ENCODE results near the gene KDM6B. TPM values are rescaled to one million over a fixed set of nuclear protein-coding genes. Genes with fewer than 3 reads are reported as not detected.

Gene KDM6B
- total RNA-seq, 1 donor from 2014 or later: 16.7 TPM

DNA sequence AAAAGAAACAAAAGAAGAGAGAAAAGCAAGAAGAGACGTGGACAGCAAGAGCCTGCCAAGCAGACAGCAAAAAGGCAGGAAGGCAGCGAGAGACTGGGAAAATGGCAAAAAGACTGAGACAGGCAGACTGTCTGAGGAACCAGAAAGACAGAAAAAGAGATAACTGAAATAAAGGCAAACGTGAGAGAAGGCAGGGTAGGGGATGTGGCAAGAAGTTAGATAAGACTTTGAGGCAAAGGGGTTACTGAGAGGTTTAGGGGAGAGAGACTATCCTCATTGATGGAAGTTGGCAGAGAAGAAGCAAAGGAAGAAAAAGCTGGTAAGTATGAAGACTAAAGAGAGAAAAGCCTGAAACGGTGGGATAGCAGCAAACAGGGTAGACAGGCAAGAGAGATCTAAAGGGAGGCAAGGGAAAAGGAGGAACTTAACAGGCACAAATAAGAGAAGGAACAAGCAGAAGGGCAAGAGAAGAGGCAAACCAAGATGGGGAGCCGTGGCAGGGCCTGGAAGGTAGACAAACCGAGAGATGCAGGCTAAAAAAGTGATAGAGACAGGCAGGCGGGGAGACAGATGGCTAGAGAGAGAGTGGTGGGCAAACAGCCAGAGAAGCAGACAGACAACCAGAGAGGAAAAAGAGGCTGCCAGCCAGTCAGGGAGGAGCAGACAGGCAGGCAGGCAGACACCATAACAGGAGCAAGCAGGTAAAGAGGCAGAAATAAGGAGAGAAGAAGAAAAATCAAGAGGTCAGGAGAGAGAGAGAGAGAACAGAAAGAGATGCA lies 47.4 kb downstream of the KDM6B start:
- no peak for ATAC-seq

DNA sequence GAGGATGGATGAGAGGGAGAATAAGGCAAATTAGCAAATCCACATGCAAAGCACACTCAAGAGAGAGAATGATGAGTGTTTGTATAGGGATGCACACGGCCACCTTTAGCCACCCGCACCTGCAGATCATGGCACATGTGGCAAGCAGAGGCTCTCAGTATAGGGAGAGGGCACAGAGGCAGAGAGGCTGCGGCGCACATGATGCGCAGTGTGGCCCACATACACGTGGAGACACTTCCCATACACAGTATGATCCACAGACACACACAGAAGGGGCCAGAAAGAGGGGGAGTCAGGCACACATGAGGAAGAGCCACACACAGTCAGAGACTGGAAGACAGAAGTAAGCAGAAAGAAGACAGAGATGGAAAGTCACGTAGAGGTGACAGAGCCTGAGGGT lies 48.1 kb downstream of the KDM6B start:
- ATAC-seq: no peak

DNA sequence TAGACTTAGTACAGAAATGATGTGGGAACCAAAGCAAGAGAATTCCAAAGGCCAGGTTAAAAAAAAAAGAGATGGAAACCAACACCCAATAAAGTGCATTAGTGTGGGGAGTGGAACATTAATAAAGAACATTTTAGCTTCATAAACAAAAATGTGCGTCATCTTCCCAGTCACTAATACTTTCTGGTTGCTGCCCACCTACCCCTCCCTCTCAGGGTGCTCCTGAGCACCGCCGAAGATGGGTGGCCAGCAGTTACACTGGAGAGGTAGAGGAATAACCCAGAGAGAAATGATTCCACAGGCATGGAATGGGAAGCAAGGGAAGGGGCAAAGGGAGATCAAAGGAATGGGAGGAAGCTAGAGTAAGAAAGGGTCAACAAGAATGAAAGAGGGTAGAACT lies 48.6 kb downstream of the KDM6B start:
- ATAC-seq: no peak

Other genes starting within 250 kb of the KDM6B start
- 74.0 TPM for gene SOX15, start 244.1 kb upstream of the KDM6B start, total RNA-seq
- gene FXR2, start 219.3 kb upstream of the KDM6B start, total RNA-seq: 17.0 TPM
- 35.7 TPM for gene SAT2, start 206.4 kb upstream of the KDM6B start, total RNA-seq
- 0.48 TPM for gene SHBG, start 204.1 kb upstream of the KDM6B start, total RNA-seq
- 0.36 TPM for gene ATP1B2, start 183.3 kb upstream of the KDM6B start, total RNA-seq
- gene TP53, start 146.7 kb upstream of the KDM6B start, total RNA-seq: 74.1 TPM
- 8.5 TPM for gene WRAP53, start 145.7 kb upstream of the KDM6B start, total RNA-seq
- 1.6 TPM for gene EFNB3, start 129.0 kb upstream of the KDM6B start, total RNA-seq
- 0.04 TPM for gene DNAH2, start 116.5 kb upstream of the KDM6B start, total RNA-seq
- 1.7 TPM for gene TMEM88, start 20.8 kb downstream of the KDM6B start, total RNA-seq
- gene NAA38, start 23.3 kb downstream of the KDM6B start, total RNA-seq: 93.3 TPM
- 7.6 TPM for gene CYB5D1, start 23.8 kb downstream of the KDM6B start, total RNA-seq
- 50.7 TPM for gene CHD3, start 54.6 kb downstream of the KDM6B start, total RNA-seq
- gene RNF227, start 82.1 kb downstream of the KDM6B start, total RNA-seq: 2.4 TPM
- gene KCNAB3, start 95.6 kb downstream of the KDM6B start, total RNA-seq: 0.44 TPM
- 108 TPM for gene TRAPPC1, start 97.7 kb downstream of the KDM6B start, total RNA-seq
- 15.4 TPM for gene CNTROB, start 98.0 kb downstream of the KDM6B start, total RNA-seq
- 3.5 TPM for gene GUCY2D, start 168.4 kb downstream of the KDM6B start, total RNA-seq
- 121 TPM for gene ALOX15B, start 204.8 kb downstream of the KDM6B start, total RNA-seq